Myometrial cell (primary cell): ENCODE results near the gene CCDC187. TPM values are rescaled to one million over a fixed set of nuclear protein-coding genes. Genes with fewer than 3 reads are reported as not detected.

Experiments used
- total RNA-seq: library from RNA; depleted of rRNA; stranded (reverse); fragments of >200 nt; gene quantifications from 2 replicates; pipeline ENCODE4 v1.2.3, GENCODE V29; 2015

The CCDC187 gene
- total RNA-seq: not detected in 2 replicates

GRCh38 chr9:136303825-136304416 lies at the start of gene CCDC187:
CCDC187 (minus strand) TSS chr9:136304094; CDS start chr9:136303830, 264 bp downstream.

GRCh38 chr9:136327304-136327974 lies 23.5 kb upstream of the CCDC187 start, which contains the start of gene GPSM1:
GPSM1 (plus strand) TSS chr9:136327539; CDS start chr9:136327696, 157 bp downstream.

GRCh38 chr9:136245219-136246150 lies 58.4 kb downstream of the CCDC187 start, which contains the start of gene QSOX2:
QSOX2 (minus strand) TSS chr9:136245812; CDS start chr9:136245803, 9 bp downstream.

GRCh38 chr9:136204838-136205706 lies 98.8 kb downstream of the CCDC187 start, which contains the start of gene LHX3:
LHX3 (minus strand) TSS chr9:136205128; CDS start chr9:136205012, 116 bp downstream.

Other genes starting within 250 kb of the CCDC187 start
- gene NACC2, start 208.8 kb downstream of the CCDC187 start, total RNA-seq: 23.6 and 25.1 TPM in 2 replicates
- 42.5 and 60.5 TPM in 2 replicates for gene TMEM250, start 185.2 kb downstream of the CCDC187 start, total RNA-seq
- gene LHX3, start 99.0 kb downstream of the CCDC187 start, total RNA-seq: not detected in 2 replicates
- gene QSOX2, start 58.3 kb downstream of the CCDC187 start, total RNA-seq: 15.2 and 17.0 TPM in 2 replicates
- gene GPSM1, start 23.4 kb upstream of the CCDC187 start, total RNA-seq: 69.5 and 81.3 TPM in 2 replicates
- gene DNLZ, start 59.6 kb upstream of the CCDC187 start, total RNA-seq: 32.6 and 49.3 TPM in 2 replicates
- 6.7 and 8.1 TPM in 2 replicates for gene CARD9, start 69.6 kb upstream of the CCDC187 start, total RNA-seq
- gene SNAPC4, start 96.1 kb upstream of the CCDC187 start, total RNA-seq: 4.4 and 9.5 TPM in 2 replicates
- 52.8 and 58.3 TPM in 2 replicates for gene ENTR1, start 106.5 kb upstream of the CCDC187 start, total RNA-seq
- gene PMPCA, start 106.6 kb upstream of the CCDC187 start, total RNA-seq: 66.8 and 68.9 TPM in 2 replicates
- 6.6 and 9.2 TPM in 2 replicates for gene INPP5E, start 135.8 kb upstream of the CCDC187 start, total RNA-seq
- 36.0 and 40.9 TPM in 2 replicates for gene SEC16A, start 178.9 kb upstream of the CCDC187 start, total RNA-seq
- gene NOTCH1, start 242.0 kb upstream of the CCDC187 start, total RNA-seq: 12.9 and 14.4 TPM in 2 replicates